H9 (cell line): ENCODE data around the gene WRAP73. TPM values are rescaled to one million over a fixed set of nuclear protein-coding genes. Genes with fewer than 3 reads are reported as not detected.

Experiments
- DNase-seq: peaks from one replicate; pipeline ENCODE4 v3.0.0-alpha.2; 2017
- H2AFZ ChIP-seq: one replicate; pipeline ENCODE4 v1.6.1; 2013; ENCODE audit warnings: mild to moderate bottlenecking, low read length, control low read depth, moderate library complexity
- H2AK5ac ChIP-seq: 2 replicates; pipeline ENCODE4 v1.6.1; 2013; ENCODE audit warnings: low read length, control low read depth, mixed read lengths; ENCODE audit not compliant: insufficient read length
- H2BK120ac ChIP-seq: one replicate; pipeline ENCODE4 v1.6.1; 2013; ENCODE audit warnings: low read depth, mild to moderate bottlenecking, low read length, control low read depth, inconsistent platforms; ENCODE audit not compliant: poor library complexity, severe bottlenecking
- H2BK12ac ChIP-seq: 2 replicates; pipeline ENCODE4 v1.6.1; 2013; ENCODE audit warnings: low read length, control low read depth, mixed read lengths, low read depth; ENCODE audit not compliant: insufficient read length
- H2BK15ac ChIP-seq: 2 replicates; pipeline ENCODE4 v1.6.1; 2013; ENCODE audit warnings: low read depth, low read length, control low read depth
- H2BK20ac ChIP-seq: one replicate; pipeline ENCODE4 v1.6.1; 2013; ENCODE audit warnings: low read depth, mild to moderate bottlenecking, low read length, control low read depth, inconsistent platforms; ENCODE audit not compliant: poor library complexity, severe bottlenecking
- H2BK5ac ChIP-seq: 2 replicates; pipeline ENCODE4 v1.6.1; 2013; ENCODE audit warnings: low read length, control low read depth, mixed read lengths; ENCODE audit not compliant: insufficient read length
- H3K14ac ChIP-seq: 2 replicates; pipeline ENCODE4 v1.6.1; 2013; ENCODE audit warnings: low read length, control low read depth; ENCODE audit not compliant: insufficient read depth
- H3K18ac ChIP-seq: 2 replicates; pipeline ENCODE4 v1.6.1; 2013; ENCODE audit warnings: low read depth, mild to moderate bottlenecking, mixed read lengths, low read length, control low read depth; ENCODE audit not compliant: insufficient read length
- H3K23ac ChIP-seq: 2 replicates; pipeline ENCODE4 v1.6.1; 2013; ENCODE audit warnings: low read length, control low read depth, mixed read lengths, low read depth; ENCODE audit not compliant: insufficient read length
- H3K23me2 ChIP-seq: 2 replicates; pipeline ENCODE4 v1.6.1; 2013; ENCODE audit warnings: low read depth, mild to moderate bottlenecking, mixed read lengths, low read length, control low read depth; ENCODE audit not compliant: insufficient read length, poor library complexity, severe bottlenecking
- H3K27ac ChIP-seq: 2 replicates; pipeline ENCODE4 v1.5.1; 2013; ENCODE audit warnings: low read length, control low read depth, mixed read lengths, low read depth; ENCODE audit not compliant: insufficient read length
- H3K27me3 ChIP-seq: 2 replicates; pipeline ENCODE4 v1.6.1; 2013; ENCODE audit warnings: low read length, control low read depth, inconsistent platforms; ENCODE audit not compliant: insufficient read depth
- H3K4ac ChIP-seq: 2 replicates; pipeline ENCODE4 v1.6.1; 2013; ENCODE audit warnings: low read depth, mild to moderate bottlenecking, control low read depth, inconsistent platforms, low read length, moderate library complexity
- H3K4me1 ChIP-seq: 2 replicates; pipeline ENCODE4 v1.6.1; 2013; ENCODE audit warnings: low read length, control low read depth, inconsistent platforms; ENCODE audit not compliant: insufficient read depth
- H3K4me2 ChIP-seq: 2 replicates; pipeline ENCODE4 v1.6.1; 2013; ENCODE audit warnings: low read length, control low read depth, mixed read lengths; ENCODE audit not compliant: insufficient read length, insufficient read depth
- H3K56ac ChIP-seq: 2 replicates; pipeline ENCODE4 v1.6.1; 2013; ENCODE audit warnings: low read depth, mild to moderate bottlenecking, mixed read lengths, low read length, control low read depth; ENCODE audit not compliant: insufficient read length
- H3K79me1 ChIP-seq: 2 replicates; pipeline ENCODE4 v1.6.1; 2013; ENCODE audit warnings: low read depth, mild to moderate bottlenecking, moderate library complexity, low read length, control low read depth, inconsistent platforms; ENCODE audit not compliant: insufficient read depth, poor library complexity, severe bottlenecking
- H3K79me2 ChIP-seq: 2 replicates; pipeline ENCODE4 v1.6.1; 2013; ENCODE audit warnings: low read length, control low read depth, inconsistent platforms; ENCODE audit not compliant: insufficient read depth
- H3K9ac ChIP-seq: 2 replicates; pipeline ENCODE4 v1.6.1; 2013; ENCODE audit warnings: low read length, control low read depth, mixed read lengths; ENCODE audit not compliant: insufficient read length; ENCODE audit errors: extremely low read depth
- H3K9me3 ChIP-seq: one replicate; pipeline ENCODE4 v1.6.1; 2013; ENCODE audit warnings: low read depth, low read length, inconsistent platforms; ENCODE audit not compliant: control insufficient read depth
- H3T11ph ChIP-seq: one replicate; pipeline ENCODE4 v1.6.1; 2013; ENCODE audit warnings: mild to moderate bottlenecking, low read length, control low read depth, inconsistent platforms
- H4K20me1 ChIP-seq: one replicate; pipeline ENCODE4 v1.6.1; 2013; ENCODE audit not compliant: control insufficient read depth, insufficient read length, insufficient read depth
- H4K5ac ChIP-seq: 2 replicates; pipeline ENCODE4 v1.6.1; 2013; ENCODE audit warnings: low read depth, mild to moderate bottlenecking, mixed read lengths, low read length, control low read depth; ENCODE audit not compliant: insufficient read length
- H4K8ac ChIP-seq: replicated peaks from 2 replicates; pipeline ENCODE4 v1.6.1; 2013; ENCODE audit warnings: low read length, control low read depth, mixed read lengths, low read depth; ENCODE audit not compliant: insufficient read length
- H4K91ac ChIP-seq: 2 replicates; pipeline ENCODE4 v1.6.1; 2013; ENCODE audit warnings: low read depth, mild to moderate bottlenecking, moderate library complexity, mixed read lengths, low read length, control low read depth; ENCODE audit not compliant: insufficient read length
- H3K27ac Mint-ChIP-seq, 3 experiments: 2 replicates in 2 of 3; 3 replicates in 1 of 3; pipeline ENCODE4 v1.8.0; 2020 to 2021; ENCODE audit warnings: mixed read lengths in 3 of 3, mild to moderate bottlenecking in 1 of 3, moderate library complexity in 1 of 3
- H3K27me3 Mint-ChIP-seq: 2 replicates; pipeline ENCODE4 v1.8.0; 2021; ENCODE audit warnings: low read depth, mild to moderate bottlenecking, moderate library complexity, mixed read lengths
- H3K36me3 Mint-ChIP-seq, 3 experiments: 2 replicates in 2 of 3; 3 replicates in 1 of 3; pipeline ENCODE4 v1.8.0; 2020 to 2021; ENCODE audit warnings: low read depth in 3 of 3, mixed read lengths in 3 of 3; ENCODE audit not compliant: insufficient read depth in 1 of 3
- H3K4me1 Mint-ChIP-seq, 2 experiments: 2 replicates each; pipeline ENCODE4 v1.8.0; 2020; ENCODE audit warnings: mixed read lengths in 2 of 2
- H3K4me3 Mint-ChIP-seq, 2 experiments: 2 replicates in 1 of 2; 3 replicates in 1 of 2; pipeline ENCODE4 v1.8.0; 2020 to 2021; ENCODE audit warnings: mild to moderate bottlenecking in 2 of 2, mixed read lengths in 2 of 2, moderate library complexity in 1 of 2
- H3K9me3 Mint-ChIP-seq, 2 experiments: 2 replicates in 1 of 2; 3 replicates in 1 of 2; pipeline ENCODE4 v1.8.0; 2020; ENCODE audit warnings: mild to moderate bottlenecking in 2 of 2, mixed read lengths in 2 of 2, moderate library complexity in 1 of 2
- CTCF ChIP-seq: fragments of 200-600 bp; sonication (generic); conservative IDR thresholded peaks from 3 replicates; pipeline ENCODE4 v1.8.0; 2021; ENCODE audit warnings: antibody characterized with exemption, mild to moderate bottlenecking
- WGBS: extraction: QIAGEN DNeasy Blood & Tissue Kit; methylation state at CpG from one replicate; pipeline ENCODE4 v1.1.7; 2013; ENCODE audit warnings: missing lambda C conversion rate, low lambda C conversion rate, mixed read lengths; ENCODE audit not compliant: insufficient read length; ENCODE audit errors: extremely low coverage; 5-methylcytosine and 5-hydroxymethylcytosine counted together
- total RNA-seq: library from RNA; stranded (reverse); gene quantifications from 2 replicates; pipeline ENCODE4 v1.2.1, GENCODE V29; 2021

Gene WRAP73
- total RNA-seq, 1 experiment from 2014 or later: 28.4 TPM

- H3K23ac ChIP-seq: no peak overlapping the region
- no peak overlapping the region for H2BK12ac ChIP-seq
- H3K4ac ChIP-seq: no peak overlapping the region
- H3K4me2 ChIP-seq: no peak overlapping the region
- no peak overlapping the region for H3K56ac ChIP-seq
- no CpG with 5 or more reads among the region's 22 CpGs for WGBS
- H3K4me1 ChIP-seq: no peaks in the 10 kb centered on the region
- no peak overlapping the region for H2BK120ac ChIP-seq
- H3K27ac ChIP-seq: no peak overlapping the region
- no peak overlapping the region; the same call in 1 of the 2 replicates for H3K14ac ChIP-seq
- no peaks in the 10 kb centered on the region for H3K23me2 ChIP-seq
- H2BK20ac ChIP-seq: no peak overlapping the region
- no peak for DNase-seq
- H3K27me3 Mint-ChIP-seq: peaks cover 14% of the 10 kb centered on the region
- H3K9me3 ChIP-seq: no peaks in the 10 kb centered on the region
- TF ChIP-seq CTCF: no peak
- peaks cover 0 to 8% (median 0%) of the 10 kb centered on the region in 3 experiments; a peak in 2 of 7 replicates for H3K36me3 Mint-ChIP-seq
- H3K9me3 Mint-ChIP-seq: no peaks in the 10 kb centered on the region; a peak in 1 of 5 replicates
- H3K4me3 Mint-ChIP-seq: no peak overlapping the region; a peak in 1 of 5 replicates
- H4K91ac ChIP-seq: no peak overlapping the region
- no peak overlapping the region for H4K8ac ChIP-seq
- no peaks in the 10 kb centered on the region for H3K79me2 ChIP-seq
- no peaks in the 10 kb centered on the region for H3K27me3 ChIP-seq
- H3T11ph ChIP-seq: no peak overlapping the region
- H2AFZ ChIP-seq: no peak overlapping the region
- no peak overlapping the region for H2AK5ac ChIP-seq
- H4K20me1 ChIP-seq: no peaks in the 10 kb centered on the region
- H3K9ac ChIP-seq: no peak overlapping the region
- peak overlapping the region in 2 of 3 experiments; percentile 40 to 66; a peak in 3 of 7 replicates for H3K27ac Mint-ChIP-seq
- no peak overlapping the region for H2BK5ac ChIP-seq
- H2BK15ac ChIP-seq: no peak overlapping the region
- no peak overlapping the region for H3K18ac ChIP-seq
- H4K5ac ChIP-seq: no peak overlapping the region
- H3K4me1 Mint-ChIP-seq: peaks cover 32 to 57% of the 10 kb centered on the region in 2 experiments
- H3K79me1 ChIP-seq: no peaks in the 10 kb centered on the region
Measured at GRCh38 chr1:3676581-3677470, 26.9 kb upstream of the WRAP73 start.
